Suprapubic skin (tissue), 3 donors: ENCODE results near the gene CDH16.

Source experiments
- POLR2A ChIP-seq, 2 donors: fragments of 450-650 bp; IDR thresholded peaks; one replicate each; pipeline ENCODE4 v1.6.1; 2017; ENCODE audit warnings: antibody characterized with exemption in 2 of 2, mild to moderate bottlenecking in 2 of 2, moderate library complexity in 2 of 2
- TF ChIP-seq, protein P1 (sequence below), 2 donors: fragments of 200-600 bp in 1 of 2; fragments of 450-650 bp in 1 of 2; sonication (generic) in 1 of 2; IDR thresholded peaks; one replicate each; pipeline ENCODE4 v1.5.1; 2016 to 2019; ENCODE audit warnings: antibody characterized with exemption in 2 of 2, mild to moderate bottlenecking in 1 of 2, moderate library complexity in 1 of 2

DNA sequence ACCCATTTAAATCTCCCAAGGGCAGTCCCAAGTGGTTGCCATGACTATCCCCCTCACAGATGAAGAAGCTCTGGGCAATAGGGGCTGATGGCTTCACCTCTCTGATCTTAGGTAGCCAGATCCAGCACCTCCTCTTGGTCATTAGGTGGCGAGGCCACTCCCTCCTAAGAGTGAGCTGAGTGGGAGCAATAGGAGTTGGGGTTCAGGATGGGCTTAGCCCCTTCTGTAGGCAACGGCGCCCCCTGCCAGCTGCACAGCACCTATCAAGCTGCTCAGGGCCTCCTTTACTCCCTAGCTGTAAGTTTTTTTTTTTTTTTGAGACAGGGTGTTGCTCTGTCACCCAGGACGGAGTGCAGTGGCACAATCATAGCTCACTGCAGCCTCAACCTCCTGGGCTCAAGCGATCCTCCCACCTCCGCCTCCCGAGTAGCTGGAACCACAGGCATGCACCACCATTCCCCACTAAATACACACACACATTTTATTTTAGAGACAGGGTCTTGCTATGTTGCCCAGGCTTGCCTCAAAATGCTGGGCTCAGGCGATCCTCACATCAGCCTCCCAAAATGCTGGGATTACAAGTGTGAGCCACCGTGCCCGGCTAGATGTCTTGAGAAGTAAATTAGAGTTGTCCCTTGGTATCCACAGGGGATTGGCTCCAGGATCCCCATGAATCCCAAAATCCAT lies 10.2 kb upstream of the CDH16 start:
- TF ChIP-seq, protein P1, sequence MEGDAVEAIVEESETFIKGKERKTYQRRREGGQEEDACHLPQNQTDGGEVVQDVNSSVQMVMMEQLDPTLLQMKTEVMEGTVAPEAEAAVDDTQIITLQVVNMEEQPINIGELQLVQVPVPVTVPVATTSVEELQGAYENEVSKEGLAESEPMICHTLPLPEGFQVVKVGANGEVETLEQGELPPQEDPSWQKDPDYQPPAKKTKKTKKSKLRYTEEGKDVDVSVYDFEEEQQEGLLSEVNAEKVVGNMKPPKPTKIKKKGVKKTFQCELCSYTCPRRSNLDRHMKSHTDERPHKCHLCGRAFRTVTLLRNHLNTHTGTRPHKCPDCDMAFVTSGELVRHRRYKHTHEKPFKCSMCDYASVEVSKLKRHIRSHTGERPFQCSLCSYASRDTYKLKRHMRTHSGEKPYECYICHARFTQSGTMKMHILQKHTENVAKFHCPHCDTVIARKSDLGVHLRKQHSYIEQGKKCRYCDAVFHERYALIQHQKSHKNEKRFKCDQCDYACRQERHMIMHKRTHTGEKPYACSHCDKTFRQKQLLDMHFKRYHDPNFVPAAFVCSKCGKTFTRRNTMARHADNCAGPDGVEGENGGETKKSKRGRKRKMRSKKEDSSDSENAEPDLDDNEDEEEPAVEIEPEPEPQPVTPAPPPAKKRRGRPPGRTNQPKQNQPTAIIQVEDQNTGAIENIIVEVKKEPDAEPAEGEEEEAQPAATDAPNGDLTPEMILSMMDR (IDR thresholded peaks at IDR 0.05), result no peak
- TF ChIP-seq POLR2A (IDR thresholded peaks at IDR 0.05), result no peak
